Cardiac muscle cell (in vitro differentiated cells and primary cell): Measurements from ENCODE around the gene AUTS2. TPM values are rescaled to one million over a fixed set of nuclear protein-coding genes. Genes with fewer than 3 reads are reported as not detected.

Source experiments
- DNase-seq, 2 donors: peaks; one replicate each; pipeline versions ENCODE4 v3.0.0 to v3.0.0-alpha.2; 2010 to 2017; ENCODE audit warnings: low read depth in 1 of 2, low spot score in 1 of 2
- H3K27ac ChIP-seq: fragments of 200-600 bp; sonication (generic); 2 replicates; pipeline ENCODE4 v1.5.1; 2016
- H3K27me3 ChIP-seq: fragments of 200-600 bp; sonication (generic); 2 replicates; pipeline ENCODE4 v1.6.0; 2016; ENCODE audit warnings: control low read depth
- H3K36me3 ChIP-seq: fragments of 200-600 bp; sonication (generic); 2 replicates; pipeline ENCODE4 v1.5.1; 2016; ENCODE audit warnings: control low read depth
- H3K4me1 ChIP-seq: fragments of 200-600 bp; sonication (generic); 2 replicates; pipeline ENCODE4 v1.8.1; 2017; ENCODE audit warnings: low read depth, mild to moderate bottlenecking, mixed run types
- H3K4me3 ChIP-seq: fragments of 200-600 bp; sonication (generic); 2 replicates; pipeline ENCODE4 v1.5.1; 2016; ENCODE audit warnings: mild to moderate bottlenecking
- H3K9me3 ChIP-seq: fragments of 200-600 bp; sonication (generic); 2 replicates; pipeline ENCODE4 v1.5.1; 2017; ENCODE audit warnings: low read depth, mild to moderate bottlenecking, control low read depth
- CTCF ChIP-seq: IDR thresholded peaks from 2 replicates; pipeline ENCODE4 v1.5.1; 2012; ENCODE audit warnings: low read depth, mild to moderate bottlenecking, low read length
- polyA plus RNA-seq: library from polyadenylated mRNA; unstranded; fragments of >200 nt; fragmentation: Nextera tagmentation; extraction: Ambion mirVana; gene quantifications from 2 replicates; pipeline ENCODE4 v1.2.1, GENCODE V29; 2016
- total RNA-seq: library from RNA; depleted of rRNA; stranded (reverse); fragments of >200 nt; gene quantifications from 2 replicates; pipeline ENCODE4 v1.2.3, GENCODE V29; 2016

AUTS2 gene
- total and polyA plus RNA-seq, 2 experiments from 2014 or later: 41.0 to 45.5 TPM

- TF ChIP-seq CTCF: no peak
- H3K36me3 ChIP-seq: no peaks in the 10 kb centered on the region
These were observed 102.1 kb downstream of the AUTS2 start for GRCh38 chr7:69700331-69700730.

GRCh38 chr7:69701288-69701687 lies 103.0 kb downstream of the AUTS2 start:
- Histone ChIP-seq H3K9me3 (no peaks in the 10 kb centered on the region), H3K4me3 (no peak overlapping the region), H3K27ac (no peak overlapping the region), H3K27me3 (no peaks in the 10 kb centered on the region), H3K36me3 (no peaks in the 10 kb centered on the region), H3K4me1 (peaks cover 42% of the 10 kb centered on the region)
- DNase-seq: no peak
- TF ChIP-seq CTCF: no peak

More at GRCh38 chr7:69700331-69700730, 102.1 kb downstream of the AUTS2 start:
- H3K27me3 ChIP-seq: no peaks in the 10 kb centered on the region
- H3K4me1 ChIP-seq: peaks cover 37% of the 10 kb centered on the region
- no peak overlapping the region for H3K4me3 ChIP-seq
- H3K27ac ChIP-seq: no peak overlapping the region
- no peak for DNase-seq
- H3K9me3 ChIP-seq: no peaks in the 10 kb centered on the region

GRCh38 chr7:69702357-69702756 lies 104.1 kb downstream of the AUTS2 start:
- H3K27ac ChIP-seq: no peak overlapping the region
- no peaks in the 10 kb centered on the region for H3K27me3 ChIP-seq
- no peak overlapping the region for H3K4me3 ChIP-seq
- TF ChIP-seq CTCF: no peak
- DNase-seq: no peak
- H3K9me3 ChIP-seq: no peaks in the 10 kb centered on the region
- H3K4me1 ChIP-seq: peaks cover 40% of the 10 kb centered on the region
- no peaks in the 10 kb centered on the region for H3K36me3 ChIP-seq

- H3K27ac ChIP-seq: peak overlapping the region; percentile 6
- no peak overlapping the region for H3K4me3 ChIP-seq
- DNase-seq: peak in 1 of 2 donors; percentile 23
- H3K9me3 ChIP-seq: no peaks in the 10 kb centered on the region
- no peaks in the 10 kb centered on the region for H3K27me3 ChIP-seq
- H3K4me1 ChIP-seq: peaks cover 33% of the 10 kb centered on the region
- no peak for TF ChIP-seq CTCF
- H3K36me3 ChIP-seq: no peaks in the 10 kb centered on the region
These were observed 104.8 kb downstream of the AUTS2 start for GRCh38 chr7:69703099-69703498.

- H3K27me3 ChIP-seq: no peaks in the 10 kb centered on the region
- H3K27ac ChIP-seq: no peak overlapping the region
- no peak overlapping the region for H3K4me3 ChIP-seq
- no peak for TF ChIP-seq CTCF
- H3K36me3 ChIP-seq: no peaks in the 10 kb centered on the region
- H3K4me1 ChIP-seq: peaks cover 51% of the 10 kb centered on the region
- no peaks in the 10 kb centered on the region for H3K9me3 ChIP-seq
- DNase-seq: no peak
These were observed 107.8 kb downstream of the AUTS2 start for GRCh38 chr7:69706070-69706469.

GRCh38 chr7:69708857-69709256 lies 110.6 kb downstream of the AUTS2 start:
- Histone ChIP-seq H3K27me3 (no peaks in the 10 kb centered on the region), H3K27ac (peak overlapping the region; percentile 38), H3K4me3 (no peak overlapping the region), H3K9me3 (no peaks in the 10 kb centered on the region), H3K4me1 (peaks cover 42% of the 10 kb centered on the region), H3K36me3 (no peaks in the 10 kb centered on the region)
- TF ChIP-seq CTCF: no peak
- peak; percentile 46 to 53 for DNase-seq
